ENCODE results near the gene CFAP46.
"Not testable (repeated sequence)": the region's sequence is repeated elsewhere in the genome, so short reads cannot be mapped to it uniquely, and the experiment has no call there.

Gene CFAP46

DNA sequence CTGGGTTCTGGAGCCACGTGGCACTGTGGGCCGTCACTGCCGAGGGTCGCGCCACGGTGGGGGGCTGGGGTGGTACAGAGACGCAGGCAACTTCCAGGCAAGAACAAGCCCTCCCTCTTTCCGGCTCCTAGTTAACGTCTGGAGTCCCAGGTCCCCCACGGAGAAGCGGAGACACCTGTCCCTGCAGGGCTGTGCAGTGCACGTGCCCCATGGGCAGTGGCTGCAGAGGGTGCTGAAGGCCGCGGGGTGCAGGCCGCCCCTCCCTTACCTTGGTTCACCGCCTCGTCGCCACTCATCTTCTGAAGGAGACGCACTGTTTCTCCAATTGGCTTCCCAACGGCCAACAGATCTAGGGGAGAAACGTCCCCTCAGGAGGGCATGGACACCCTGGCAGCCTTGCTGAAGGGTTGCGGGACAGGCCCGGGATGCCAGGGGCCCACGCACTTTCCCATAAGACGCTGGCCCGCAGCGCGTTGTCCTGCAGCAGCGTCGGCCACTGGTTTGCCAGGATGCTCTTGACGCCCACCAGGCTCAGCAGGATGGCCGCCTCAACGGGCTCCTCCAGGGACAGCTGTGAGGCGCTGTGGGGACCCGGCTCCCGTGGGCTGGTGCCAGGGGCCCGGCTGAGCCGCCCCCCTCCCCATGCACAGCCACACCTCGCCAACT is 132.1 kb downstream of the CFAP46 start:
- DNase-seq (ENCODE audit: low read depth in 2 of 3, low spot score in 1 of 3) = no peak

DNA sequence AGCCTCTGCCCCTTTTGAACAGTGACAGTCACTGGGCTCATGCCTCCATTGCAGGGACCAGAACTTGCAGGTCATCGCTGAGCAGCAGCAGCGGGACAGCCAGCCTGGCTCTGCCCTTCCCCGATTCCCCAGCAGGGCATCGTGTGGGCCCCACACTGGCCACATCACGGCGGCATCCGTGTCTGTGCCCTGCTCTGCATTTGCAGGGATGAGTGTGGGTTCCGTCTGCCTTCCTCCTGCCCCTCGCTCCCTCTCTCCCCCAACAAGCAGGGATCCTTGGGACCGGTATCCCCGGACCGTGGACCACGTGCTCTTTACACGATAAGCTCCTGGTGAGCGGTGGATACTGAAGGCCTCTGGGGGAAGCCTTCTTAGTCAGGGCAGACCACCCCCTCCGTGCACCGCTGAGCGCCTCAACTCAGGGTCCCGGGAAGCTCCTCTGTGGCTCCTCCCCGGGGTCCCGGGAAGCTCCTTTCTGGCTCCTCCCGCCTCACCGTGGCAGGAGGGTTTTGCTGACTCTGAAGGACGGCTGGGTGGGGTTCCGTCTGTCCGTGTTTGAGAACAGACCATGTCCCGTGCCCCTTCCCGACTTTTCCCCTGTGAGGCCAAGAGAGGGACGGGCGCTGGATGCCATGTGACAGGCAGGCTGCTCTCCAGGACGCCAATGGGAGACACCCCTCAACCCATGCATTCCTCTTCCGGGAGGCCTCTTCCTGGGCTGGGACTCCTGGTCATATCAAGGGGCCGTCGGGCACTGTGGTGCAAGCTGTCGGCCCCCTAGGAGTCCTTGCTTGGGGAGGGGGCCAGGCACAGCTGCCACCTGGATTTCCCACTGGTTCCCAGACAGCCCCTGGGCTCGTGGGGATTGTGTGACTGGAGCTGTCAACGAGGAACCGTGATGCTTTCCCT is 132.9 kb downstream of the CFAP46 start:
- no peak for DNase-seq (ENCODE audit: low read depth in 2 of 3, low spot score in 1 of 3)

GRCh38 chr10:132808383-132809231 is 133.8 kb downstream of the CFAP46 start:
- DNase-seq (ENCODE audit: low read depth in 2 of 3, low spot score in 1 of 3) = no peak

- DNase-seq (ENCODE audit: low read depth in 2 of 3, low spot score in 1 of 3) = no peak
These were observed 134.7 kb downstream of the CFAP46 start for GRCh38 chr10:132807621-132808049.

DNA sequence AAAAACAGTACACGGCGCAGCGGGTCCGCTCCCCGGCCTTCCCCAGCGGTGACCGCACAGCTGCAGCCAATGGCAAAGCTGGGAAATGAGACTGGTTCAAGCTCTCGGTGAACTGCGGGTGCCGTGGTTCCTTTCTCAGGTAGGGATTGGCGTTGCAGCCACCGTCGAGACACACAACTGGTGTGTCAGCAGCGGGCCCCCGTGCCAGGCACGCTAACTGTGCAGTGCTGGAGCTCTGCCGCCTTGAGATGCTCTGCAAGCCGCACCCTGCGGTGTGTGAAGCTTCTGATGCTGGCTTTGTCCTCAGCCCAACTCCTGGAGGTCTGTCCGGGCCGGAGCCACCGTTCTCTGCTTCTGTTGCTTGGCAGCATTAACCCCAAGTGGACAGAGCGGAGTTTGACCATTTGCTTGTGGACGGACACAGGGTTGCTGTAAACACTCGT is 135.8 kb downstream of the CFAP46 start:
- no peak for DNase-seq (ENCODE audit: low read depth in 2 of 3, low spot score in 1 of 3)

DNA sequence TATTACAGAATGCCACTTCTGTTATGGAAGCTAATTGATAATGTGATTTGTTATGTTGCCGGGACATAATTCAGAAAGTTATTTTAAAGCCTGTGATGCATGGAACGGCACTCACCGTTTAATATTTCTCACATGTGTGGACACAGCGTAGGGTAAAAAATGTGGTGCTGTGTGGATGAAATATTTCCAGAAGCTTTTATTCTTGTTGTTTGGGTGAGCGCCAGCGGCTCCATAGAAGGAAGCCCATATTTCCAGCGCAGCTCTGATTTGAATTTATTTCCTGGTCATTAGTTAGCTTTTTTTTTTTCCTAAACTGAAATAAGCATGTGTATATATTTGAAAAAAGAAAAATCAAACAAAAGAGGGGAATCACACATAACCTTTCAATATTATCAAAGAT is 136.3 kb downstream of the CFAP46 start:
- no peak for DNase-seq (ENCODE audit: low read depth in 2 of 3, low spot score in 1 of 3)

- DNase-seq (ENCODE audit: low read depth in 2 of 3, low spot score in 1 of 3) = no peak
These were observed 136.8 kb downstream of the CFAP46 start for GRCh38 chr10:132805599-132805998.

- DNase-seq (ENCODE audit: low read depth in 2 of 3, low spot score in 1 of 3) = no peak
These were observed 137.5 kb downstream of the CFAP46 start for GRCh38 chr10:132804785-132805426.

GRCh38 chr10:132804287-132804686 is 138.1 kb downstream of the CFAP46 start:
- DNase-seq (ENCODE audit: low read depth in 2 of 3, low spot score in 1 of 3) = no peak

GRCh38 chr10:132803416-132804210 is 138.8 kb downstream of the CFAP46 start:
- DNase-seq (ENCODE audit: low read depth in 2 of 3, low spot score in 1 of 3) = no peak

DNA sequence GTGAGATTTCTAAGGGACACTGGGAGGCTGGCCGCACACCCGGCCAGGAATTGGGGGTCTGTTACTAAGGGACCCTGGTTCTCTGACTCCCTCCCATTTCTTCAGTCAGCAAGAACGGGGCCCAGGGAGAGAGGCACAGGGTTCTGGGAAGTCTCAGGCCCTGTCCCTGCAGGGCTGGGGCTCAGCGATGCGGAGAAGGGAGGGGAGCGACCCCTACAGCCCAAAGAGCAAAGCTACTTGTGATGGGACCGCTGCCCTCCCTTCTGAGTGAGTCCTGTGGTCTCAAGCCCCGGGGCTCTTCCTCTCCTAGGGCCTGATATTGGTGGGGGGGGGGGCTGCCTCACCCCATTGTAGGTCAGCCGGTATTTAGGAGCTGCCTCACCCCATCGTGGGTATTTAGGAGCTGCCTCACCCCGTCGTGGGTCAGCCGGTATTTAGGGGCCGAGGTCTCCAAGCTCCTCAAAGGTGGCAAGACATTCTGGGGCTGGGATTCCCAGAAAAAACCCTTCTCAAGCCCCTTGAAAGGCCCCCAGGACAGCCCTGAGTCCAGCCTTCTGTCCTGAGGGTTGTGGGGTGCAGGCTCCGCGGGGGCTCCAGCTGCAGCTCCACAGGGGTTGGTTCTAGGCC is 139.6 kb downstream of the CFAP46 start:
- no peak for DNase-seq (ENCODE audit: low read depth in 2 of 3, low spot score in 1 of 3)

DNA sequence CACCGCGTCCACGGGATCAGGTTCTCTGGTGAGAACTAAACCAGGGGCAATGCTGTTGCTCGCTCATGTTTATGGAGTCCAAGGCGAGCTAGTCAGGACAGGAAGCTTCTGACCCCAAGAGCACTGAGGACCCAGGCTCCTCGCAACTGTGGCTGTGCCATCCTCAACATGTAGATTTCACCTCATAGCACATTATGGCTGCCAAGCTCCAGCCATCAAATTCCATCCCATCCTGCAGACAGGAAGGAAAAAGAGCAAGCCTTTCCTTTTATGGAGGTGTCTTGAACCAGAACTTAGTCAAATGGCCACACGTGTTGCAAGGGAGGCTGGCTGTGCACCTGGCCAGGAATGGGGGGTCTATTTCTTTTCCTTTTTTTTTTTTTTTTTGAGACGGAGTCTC is 140.3 kb downstream of the CFAP46 start:
- DNase-seq (ENCODE audit: low read depth in 2 of 3, low spot score in 1 of 3) = no peak

- no peak for DNase-seq (ENCODE audit: low read depth in 2 of 3, low spot score in 1 of 3)
These were observed 142.5 kb downstream of the CFAP46 start for GRCh38 chr10:132799865-132800264.

DNA sequence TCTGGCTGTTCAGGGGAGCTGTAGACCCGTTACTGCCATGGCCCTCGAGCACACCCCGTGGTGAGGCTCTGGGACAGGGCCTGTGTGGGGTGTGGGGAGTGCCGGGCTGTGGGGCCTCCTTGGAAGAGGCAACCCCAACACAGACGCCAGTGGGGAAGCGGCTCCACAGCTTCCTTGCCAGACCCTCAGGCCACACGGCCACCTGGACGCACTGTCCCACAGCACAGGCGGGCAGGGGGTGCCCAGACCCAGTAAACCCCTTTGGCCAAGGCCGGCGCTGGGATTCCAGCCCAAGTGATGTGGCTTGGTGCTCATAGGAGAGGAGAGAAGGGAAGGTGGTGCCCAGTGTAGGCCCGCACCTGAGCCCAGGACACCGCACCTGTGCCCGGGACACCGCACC is 143.5 kb downstream of the CFAP46 start:
- DNase-seq (ENCODE audit: low read depth in 2 of 3, low spot score in 1 of 3) = no peak

DNA sequence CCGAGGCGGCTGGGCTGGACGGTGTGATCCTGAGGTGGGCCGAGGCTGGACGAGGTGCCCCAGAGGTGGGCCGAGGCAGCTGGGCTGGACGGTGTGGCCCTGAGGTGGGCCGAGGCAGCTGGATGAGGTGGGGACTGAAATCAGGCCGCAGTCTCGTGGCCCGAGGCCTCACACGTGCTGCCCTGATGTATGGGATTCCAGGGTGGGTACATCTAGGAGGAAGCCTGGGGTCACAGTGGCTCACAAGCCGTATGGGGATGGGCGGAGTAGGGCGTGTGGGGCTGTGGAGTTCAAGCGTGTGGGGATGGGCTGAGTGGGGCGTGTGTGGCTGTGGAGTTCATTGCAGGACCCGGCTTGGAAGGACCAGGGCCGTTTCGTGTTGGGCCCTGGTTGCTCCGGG is 144.0 kb downstream of the CFAP46 start:
- DNase-seq (ENCODE audit: low read depth in 2 of 3, low spot score in 1 of 3) = no peak

DNA sequence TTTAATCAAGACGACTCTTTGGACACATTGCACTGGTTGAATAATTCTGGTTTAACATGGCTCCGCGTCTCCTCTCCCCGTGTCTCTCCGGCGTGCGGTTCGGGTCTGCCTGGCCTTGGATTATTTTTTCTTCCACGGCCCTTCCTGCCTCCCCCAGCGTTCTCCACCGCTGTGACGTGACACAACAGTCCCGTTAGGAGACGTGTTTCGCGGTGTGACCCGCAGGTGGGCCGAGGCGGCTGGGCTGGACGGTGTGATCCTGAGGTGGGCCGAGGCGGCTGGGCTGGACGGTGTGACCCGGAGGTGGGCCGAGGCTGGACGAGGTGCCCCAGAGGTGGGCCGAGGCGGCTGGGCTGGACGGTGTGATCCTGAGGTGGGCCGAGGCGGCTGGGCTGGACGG is 144.4 kb downstream of the CFAP46 start:
- not testable (repeated sequence) for DNase-seq (ENCODE audit: low read depth in 2 of 3, low spot score in 1 of 3)

- DNase-seq (ENCODE audit: low read depth in 2 of 3, low spot score in 1 of 3) = no peak
These were observed 145.5 kb downstream of the CFAP46 start for GRCh38 chr10:132796846-132797245.

- DNase-seq (ENCODE audit: low read depth in 2 of 3, low spot score in 1 of 3) = no peak
These were observed 148.2 kb downstream of the CFAP46 start for GRCh38 chr10:132793871-132794849.

DNA sequence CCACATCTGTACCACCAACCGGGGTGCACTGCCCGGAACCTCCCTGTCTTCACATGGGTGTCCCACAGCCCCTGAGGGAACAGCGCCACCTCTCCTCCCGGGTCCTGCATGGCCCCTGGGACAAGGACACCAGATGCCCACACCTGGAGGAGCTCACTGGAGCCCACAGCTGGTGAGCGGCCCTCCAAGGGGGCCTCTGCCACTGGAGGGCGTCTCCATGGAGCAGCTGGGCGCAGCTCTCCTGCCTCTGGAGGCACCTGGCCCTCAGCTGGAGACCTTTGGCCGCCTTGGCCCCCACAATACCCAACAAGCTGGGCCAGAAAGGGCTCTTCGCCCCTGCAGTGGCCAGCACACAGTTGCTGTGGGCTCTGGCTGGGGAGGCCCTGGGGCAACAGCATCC is 149.2 kb downstream of the CFAP46 start:
- DNase-seq (ENCODE audit: low read depth in 2 of 3, low spot score in 1 of 3) = no peak
